ENCODE data around the gene SPNS2.

DNA sequence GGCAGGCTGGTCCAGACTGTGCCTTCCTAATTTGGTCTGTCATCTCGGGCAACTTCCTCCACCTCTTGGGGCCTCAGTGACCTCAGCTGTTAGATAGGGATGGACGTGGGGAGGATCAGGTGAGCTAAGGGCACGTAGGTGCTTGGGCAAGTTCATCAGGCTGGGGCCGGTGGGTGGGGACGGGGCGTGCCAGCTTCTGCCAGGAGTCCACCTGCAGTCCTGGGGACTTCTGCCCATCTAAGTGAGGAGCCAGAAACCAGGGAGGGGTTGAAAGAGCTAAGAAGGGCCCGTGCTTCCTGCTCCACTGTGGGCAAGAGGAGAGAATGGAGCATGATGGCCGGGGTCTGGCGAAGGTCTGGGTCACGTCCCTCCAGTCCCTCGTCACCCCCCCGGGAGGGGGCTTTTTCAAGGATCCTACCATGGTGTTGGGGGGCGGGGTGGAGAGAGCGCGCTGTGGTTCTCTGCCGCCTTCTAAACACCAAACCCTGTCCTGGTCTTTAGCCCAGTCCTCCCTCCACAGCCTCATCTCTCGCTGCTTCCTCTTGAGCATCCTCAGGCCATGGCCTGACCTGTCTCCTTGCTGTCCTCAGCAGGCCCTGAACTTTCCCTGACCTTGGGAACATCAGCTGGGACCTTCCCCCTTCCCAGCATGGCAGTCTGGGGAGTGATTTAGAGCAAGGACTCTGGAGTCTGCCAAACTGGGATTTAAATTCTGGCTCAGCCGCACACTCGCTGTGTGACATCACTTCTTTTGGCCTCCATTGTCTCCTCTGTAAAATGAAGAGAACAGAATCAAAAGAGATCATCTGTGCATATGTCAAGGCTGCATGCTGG, 21.6 kb downstream of the SPNS2 start:
- TF ChIP-seq, protein P1, sequence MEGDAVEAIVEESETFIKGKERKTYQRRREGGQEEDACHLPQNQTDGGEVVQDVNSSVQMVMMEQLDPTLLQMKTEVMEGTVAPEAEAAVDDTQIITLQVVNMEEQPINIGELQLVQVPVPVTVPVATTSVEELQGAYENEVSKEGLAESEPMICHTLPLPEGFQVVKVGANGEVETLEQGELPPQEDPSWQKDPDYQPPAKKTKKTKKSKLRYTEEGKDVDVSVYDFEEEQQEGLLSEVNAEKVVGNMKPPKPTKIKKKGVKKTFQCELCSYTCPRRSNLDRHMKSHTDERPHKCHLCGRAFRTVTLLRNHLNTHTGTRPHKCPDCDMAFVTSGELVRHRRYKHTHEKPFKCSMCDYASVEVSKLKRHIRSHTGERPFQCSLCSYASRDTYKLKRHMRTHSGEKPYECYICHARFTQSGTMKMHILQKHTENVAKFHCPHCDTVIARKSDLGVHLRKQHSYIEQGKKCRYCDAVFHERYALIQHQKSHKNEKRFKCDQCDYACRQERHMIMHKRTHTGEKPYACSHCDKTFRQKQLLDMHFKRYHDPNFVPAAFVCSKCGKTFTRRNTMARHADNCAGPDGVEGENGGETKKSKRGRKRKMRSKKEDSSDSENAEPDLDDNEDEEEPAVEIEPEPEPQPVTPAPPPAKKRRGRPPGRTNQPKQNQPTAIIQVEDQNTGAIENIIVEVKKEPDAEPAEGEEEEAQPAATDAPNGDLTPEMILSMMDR (conservative IDR thresholded peaks at IDR 0.05; ENCODE audit: low read length), result no peak
- no peak for TF ChIP-seq EZH2phosphoT487 (IDR thresholded peaks at IDR 0.05; ENCODE audit: borderline replicate concordance)
